ENCODE results near the gene PACRG. TPM values are rescaled to one million over a fixed set of nuclear protein-coding genes. Genes with fewer than 3 reads are reported as not detected.

The PACRG gene
- total RNA-seq, 1 donor from 2014 or later: 9.7 TPM

DNA sequence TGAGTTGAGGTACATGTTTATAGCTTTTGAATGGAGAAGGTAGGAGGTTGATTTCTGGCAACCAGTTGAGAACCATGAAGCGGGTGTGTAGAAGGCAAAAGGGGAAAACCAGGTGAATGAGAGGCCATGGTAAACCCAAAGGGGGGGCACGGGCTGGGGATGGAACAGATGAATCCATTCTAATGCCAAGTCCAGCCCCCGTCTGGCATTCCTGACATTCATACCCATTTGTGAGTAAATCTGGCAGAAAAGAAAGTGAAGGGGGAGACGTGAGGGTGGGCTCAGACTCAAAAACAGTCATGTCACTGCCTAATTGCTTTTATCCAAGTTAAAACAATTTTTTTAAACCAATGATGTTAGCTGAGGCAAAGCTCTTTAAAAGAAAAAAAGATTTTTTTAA, 513.9 kb downstream of the PACRG start:
- DNase-seq (ENCODE audit: low spot score): no peak

- DNase-seq (ENCODE audit: low spot score): no peak
These were observed 515.3 kb downstream of the PACRG start for GRCh38 chr6:163243083-163243482.

GRCh38 chr6:163243692-163244589, 516.2 kb downstream of the PACRG start:
- no peak for DNase-seq (ENCODE audit: low spot score)

DNA sequence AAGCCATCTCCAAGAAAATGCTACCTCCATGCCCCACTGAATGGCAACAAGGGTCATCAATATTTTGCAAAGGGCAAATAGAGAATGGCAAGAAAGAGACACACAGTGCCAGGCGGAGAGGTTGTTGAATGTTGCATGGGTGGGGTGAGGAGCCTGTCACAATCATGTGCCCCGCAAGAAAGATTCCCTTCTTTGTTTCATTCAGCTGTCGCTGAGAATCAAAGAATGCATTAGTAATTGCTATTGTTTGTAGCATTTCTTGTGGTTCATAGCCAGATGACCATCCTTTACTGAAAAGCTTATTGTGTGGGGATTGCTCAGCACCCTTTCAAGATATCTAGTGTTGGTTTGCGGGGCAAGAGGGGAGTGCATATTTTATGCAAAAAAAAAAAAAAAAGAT, 520.3 kb downstream of the PACRG start:
- no peak for DNase-seq (ENCODE audit: low spot score)

GRCh38 chr6:163249651-163250101, 521.9 kb downstream of the PACRG start:
- DNase-seq (ENCODE audit: low spot score): no peak

DNA sequence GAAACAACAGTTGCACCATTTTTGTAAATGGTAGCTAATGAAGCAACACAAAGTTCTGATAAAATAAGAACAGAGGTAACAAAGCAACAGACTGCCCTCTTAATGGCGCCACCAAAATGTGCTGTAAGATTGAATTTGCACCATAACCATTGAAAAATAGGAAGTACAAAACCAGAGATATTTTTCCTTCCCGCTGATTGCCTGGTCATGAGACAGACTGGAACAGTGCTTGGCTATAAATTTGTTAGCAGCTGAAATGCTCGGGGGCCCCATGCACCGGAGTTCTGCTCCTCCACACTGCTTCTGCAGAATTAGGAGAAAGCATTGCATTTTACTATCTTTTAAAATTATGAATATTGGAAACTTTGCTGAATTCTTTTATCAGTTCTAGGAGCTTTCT, 522.3 kb downstream of the PACRG start:
- DNase-seq (ENCODE audit: low spot score): no peak

DNA sequence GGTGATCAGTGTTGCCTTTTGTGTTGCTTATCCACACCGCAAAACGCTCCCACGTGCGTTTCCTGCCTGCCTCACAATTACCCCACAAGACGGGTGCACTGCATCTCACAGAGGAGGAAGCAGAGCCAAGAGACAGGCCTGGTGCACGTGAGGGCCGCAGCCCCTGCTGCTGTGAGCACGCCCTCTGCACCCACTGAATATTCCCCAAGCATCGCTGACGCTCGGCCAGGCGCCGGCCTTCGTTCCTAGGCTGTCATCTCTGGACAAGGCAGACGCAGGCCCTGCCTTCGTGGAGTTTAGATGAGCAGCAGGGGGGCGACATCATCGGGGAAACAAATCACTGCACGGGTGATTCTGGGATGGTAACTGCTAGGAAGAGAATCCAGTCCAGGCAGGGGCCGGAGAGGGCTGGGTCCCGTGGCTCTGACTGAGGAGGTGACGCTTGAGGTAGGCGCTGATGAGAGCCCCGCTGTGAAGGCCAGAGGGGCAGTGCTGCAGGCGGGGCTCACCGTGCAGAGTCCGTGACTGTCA, 524.4 kb downstream of the PACRG start:
- no peak for DNase-seq (ENCODE audit: low spot score)

GRCh38 chr6:163253556-163254213, 525.9 kb downstream of the PACRG start:
- DNase-seq (ENCODE audit: low spot score): no peak

GRCh38 chr6:163254341-163254835, 526.6 kb downstream of the PACRG start:
- DNase-seq (ENCODE audit: low spot score): no peak

DNA sequence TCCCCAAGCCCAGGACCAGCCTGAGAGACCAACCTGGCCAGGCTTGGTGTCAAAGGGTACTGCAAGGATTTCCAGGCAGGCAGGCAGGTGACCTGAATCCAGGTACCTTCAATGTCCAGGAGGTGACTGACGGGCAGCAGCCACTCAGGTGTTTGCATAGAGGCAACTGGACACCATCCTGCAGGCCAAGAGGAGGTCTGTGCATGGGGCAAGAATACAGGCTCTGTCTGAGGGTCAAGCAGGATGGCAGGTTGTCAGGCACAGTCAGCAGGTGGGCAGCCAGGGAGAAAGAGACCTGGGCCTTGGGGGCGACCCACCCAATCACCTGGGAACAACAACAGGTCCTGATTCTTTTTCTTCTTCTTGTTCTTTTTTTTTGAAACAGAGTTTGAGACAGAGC, 527.5 kb downstream of the PACRG start:
- no peak for DNase-seq (ENCODE audit: low spot score)

DNA sequence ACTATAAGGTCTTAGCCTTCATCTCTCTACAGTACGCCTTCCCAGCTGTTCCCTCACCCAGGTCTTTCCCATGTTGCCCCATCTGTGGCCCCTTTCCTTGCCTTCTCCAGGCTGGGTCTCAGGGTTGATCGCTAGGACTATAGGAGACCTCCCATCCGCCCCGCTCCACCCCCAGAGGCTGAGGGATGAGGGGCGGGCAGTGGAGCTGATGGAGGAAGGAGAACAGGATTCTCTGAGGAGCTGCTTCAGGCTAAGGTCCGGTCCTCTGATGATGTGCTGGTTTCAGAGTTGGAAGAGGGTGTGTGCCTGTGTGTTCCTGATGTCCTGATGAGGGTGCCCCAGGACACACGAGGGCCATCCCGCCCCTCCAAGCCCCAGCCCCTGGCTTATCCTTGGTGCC, 531.9 kb downstream of the PACRG start:
- no peak for DNase-seq (ENCODE audit: low spot score)

- no peak for DNase-seq (ENCODE audit: low spot score)
These were observed 532.5 kb downstream of the PACRG start for GRCh38 chr6:163260111-163260895.

DNA sequence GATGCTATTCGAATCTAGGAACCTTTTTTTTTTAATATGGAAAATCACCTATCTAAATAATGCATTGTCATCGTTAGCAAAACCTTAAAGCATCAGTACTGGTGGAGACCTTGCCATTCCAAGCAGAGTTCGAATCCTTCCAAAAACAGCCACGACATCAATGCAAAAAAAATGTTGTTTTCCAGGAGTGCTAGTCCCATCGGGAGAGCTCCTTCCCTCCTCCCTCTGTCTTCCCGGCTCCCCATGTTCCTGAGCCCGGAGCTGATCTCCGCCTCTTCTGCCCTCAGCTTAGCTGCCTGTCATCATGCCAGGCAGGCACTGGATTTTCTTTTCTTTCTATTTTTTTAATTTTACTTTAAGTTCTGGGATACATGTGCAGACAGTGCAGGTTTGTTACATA, 533.1 kb downstream of the PACRG start:
- DNase-seq (ENCODE audit: low spot score): no peak

DNA sequence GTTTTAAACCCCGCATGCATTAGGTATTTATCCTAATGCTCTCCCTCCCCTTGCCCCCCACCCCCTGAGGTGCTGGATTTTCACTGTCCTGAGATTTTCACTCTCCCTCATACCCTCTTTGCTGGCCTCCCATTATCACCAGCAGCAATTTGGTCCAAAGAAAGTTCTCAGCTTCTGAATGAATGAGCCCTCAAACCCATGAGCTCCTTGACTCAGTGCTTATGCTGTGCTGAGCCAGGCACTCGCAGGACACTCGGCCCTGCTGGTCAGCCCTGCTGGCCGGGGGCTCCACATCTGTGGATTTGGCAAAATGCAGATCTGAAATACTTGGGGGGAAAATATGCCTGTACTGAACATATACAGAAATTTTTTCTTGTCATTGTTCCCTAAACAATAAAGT, 533.6 kb downstream of the PACRG start:
- DNase-seq (ENCODE audit: low spot score): no peak

GRCh38 chr6:163262080-163262479, 534.3 kb downstream of the PACRG start:
- no peak for DNase-seq (ENCODE audit: low spot score)

GRCh38 chr6:163263196-163263595, 535.4 kb downstream of the PACRG start:
- DNase-seq (ENCODE audit: low spot score): no peak

DNA sequence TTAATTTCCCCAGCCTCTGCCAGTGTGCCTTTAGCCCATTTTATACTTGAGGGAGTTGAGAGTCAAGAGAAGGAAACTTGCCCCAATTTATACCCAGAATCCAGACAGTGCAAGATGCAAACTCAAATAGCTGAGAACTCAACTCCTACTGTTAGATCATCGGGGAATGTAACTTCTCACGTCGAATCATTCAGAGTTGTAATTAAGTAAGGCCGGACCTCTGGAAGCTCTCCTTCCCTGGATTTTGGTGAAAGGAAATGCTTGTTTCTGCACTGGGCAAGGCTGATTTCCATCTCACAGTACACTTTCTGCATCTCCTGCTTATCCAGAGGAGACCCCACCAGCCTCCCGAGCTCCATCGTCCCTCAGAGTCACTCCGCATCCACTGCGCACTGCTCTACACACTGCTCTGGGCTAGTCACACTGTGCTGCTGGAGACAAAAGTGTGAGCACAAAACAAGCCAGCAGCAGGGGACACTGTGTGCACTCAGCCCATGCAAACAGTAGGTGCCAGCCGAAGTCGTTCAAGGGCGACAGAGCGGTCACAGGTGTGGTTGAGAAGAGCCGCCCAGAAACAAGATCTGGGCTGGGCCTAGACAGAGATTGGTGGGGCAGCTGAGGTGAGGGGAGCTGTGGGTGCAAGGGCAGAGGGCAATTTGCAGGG, 536.4 kb downstream of the PACRG start:
- no peak for DNase-seq (ENCODE audit: low spot score)

- no peak for DNase-seq (ENCODE audit: low spot score)
These were observed 536.9 kb downstream of the PACRG start for GRCh38 chr6:163264662-163265035.

- no peak for DNase-seq (ENCODE audit: low spot score)
These were observed 553.9 kb downstream of the PACRG start for GRCh38 chr6:163281634-163282033.

DNA sequence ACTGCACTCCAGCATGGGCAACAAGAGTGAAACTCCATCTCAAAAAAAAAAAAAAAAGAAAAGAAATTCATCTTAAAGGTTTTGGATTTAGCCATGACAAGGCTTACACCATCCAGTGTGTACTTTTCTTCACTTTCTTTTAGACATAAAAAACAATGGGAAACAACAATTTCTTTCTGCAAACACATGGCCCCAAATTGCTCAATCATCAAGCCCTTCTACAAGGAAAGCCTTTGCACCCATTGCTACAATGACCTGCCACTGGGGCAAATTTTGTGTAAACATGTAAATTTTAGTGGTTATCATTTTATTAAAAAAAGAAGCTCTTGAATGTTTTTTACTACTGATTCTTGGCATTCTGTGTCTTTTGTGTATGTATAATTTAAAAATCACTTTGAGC, 554.9 kb downstream of the PACRG start:
- no peak for DNase-seq (ENCODE audit: low spot score)

DNA sequence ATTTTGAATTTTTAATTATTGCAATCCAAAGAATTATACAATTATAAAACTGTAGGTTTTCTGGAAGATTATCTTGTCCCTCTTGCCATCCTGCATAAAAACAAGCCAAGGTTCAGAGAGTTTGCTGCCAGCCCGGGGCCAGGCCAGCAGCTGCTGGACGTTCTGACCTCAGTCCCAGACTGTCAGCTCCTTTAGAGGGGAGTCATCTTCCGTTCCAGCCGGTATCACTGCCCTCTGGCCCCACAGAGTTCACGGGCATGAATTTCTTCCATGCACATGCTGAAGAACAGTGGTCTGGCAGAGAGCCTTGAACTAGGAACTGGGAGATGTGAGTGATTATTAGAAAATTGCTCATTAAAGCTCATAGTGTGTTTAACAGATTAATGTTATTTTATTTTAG, 556.4 kb downstream of the PACRG start:
- no peak for DNase-seq (ENCODE audit: low spot score)
